Stimulated activated CD4-positive, alpha-beta T cell treated with anti-CD3 and anti-CD28 coated beads, Interleukin-2, amount 100 ng/mL, for 4 hours (primary cell): ENCODE results near the gene CA12.
"Not testable (repeated sequence)": the region's sequence is repeated elsewhere in the genome, so short reads cannot be mapped to it uniquely, and the experiment has no call there.

Source experiments
- DNase-seq: peaks from one replicate; pipeline ENCODE4 v3.0.0-alpha.2; 2020; ENCODE audit warnings: low read depth

The CA12 gene

DNA sequence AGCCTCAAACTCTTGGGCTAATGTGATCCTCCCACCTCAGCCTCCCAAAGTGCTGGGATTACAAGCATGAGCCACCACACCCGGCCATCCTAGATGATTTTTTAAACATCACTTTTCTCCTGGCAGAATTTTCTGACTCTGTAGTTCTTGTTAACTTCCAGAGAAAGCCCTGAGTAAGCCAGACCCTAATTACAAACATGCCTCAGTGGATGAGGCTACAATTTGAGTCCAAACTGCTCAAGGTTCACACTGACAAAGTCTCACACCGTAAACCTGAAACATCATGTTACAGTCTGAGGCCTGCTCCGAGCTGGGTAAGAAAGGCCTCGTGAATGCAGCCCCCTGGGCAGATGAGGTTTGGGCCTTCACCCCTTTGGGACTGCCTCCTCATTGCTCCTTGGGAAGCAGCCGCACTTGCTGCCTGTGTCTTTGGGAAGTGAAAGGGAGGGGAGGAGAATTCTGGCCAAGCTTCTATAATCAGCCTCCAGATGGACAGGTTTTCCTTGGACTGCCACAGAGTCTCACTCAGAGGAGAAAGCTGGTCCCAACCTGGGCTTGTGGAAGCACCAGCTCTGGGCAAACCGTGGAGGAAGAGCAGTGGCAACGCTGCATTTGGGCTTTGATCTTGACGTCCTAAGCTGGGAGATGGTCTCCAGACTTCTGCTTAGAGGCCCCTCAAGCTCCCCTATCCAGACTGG lies 46.0 kb downstream of the CA12 start:
- DNase-seq, result no peak

DNA sequence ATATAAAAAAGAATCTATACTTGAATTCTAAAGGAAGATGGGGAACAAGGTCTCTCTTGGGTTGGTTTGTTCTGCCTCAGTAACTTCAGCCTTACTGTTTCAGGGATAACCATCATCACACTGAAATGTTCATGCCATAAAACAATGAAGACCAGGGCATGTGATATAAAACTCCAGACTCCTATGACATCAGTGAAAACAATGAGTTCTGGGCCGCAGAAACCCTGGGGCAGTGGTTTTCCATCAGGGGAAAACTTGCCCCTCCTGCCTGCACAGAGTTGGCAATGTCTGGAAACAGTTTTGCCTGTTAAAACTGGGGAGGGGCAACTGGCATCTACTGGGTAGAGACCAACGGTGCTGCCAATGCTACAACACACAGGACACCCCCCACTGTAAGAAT lies 46.8 kb downstream of the CA12 start:
- DNase-seq, result no peak

DNA sequence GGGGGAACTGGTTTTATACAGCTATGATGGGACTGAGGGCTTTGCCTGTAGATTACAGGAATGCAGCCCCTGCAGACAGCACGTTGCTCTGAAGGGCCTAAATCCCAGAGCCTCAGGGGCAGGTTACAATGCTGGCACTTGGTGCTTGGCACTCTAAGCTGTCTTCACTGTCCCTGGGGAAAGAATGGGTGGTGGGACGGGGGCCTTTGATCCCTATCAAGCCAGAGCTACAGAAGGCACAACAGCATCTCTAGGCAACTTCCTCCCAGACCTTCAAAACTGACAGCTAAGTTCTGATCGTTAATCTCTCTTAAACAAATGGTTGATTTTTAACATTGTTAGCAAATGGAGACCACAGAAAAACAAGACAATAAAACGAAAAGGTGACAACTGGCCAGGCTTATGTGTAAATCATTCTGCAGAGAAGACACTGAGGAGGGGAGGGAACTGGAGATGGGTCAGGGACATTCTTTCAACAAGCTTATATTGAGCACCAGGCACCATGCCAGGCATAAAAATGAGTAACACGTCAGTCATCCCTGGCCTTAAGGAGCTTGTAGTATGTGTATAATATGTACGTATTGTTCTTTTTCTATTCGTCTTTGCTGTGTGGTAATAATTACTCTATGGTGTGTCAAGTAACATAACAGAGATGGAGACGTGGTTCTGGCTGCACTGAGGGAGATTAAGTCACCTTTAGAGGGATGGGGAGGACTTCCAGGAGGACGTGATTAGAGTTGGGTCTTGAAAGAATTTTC lies 49.1 kb downstream of the CA12 start:
- no peak for DNase-seq

DNA sequence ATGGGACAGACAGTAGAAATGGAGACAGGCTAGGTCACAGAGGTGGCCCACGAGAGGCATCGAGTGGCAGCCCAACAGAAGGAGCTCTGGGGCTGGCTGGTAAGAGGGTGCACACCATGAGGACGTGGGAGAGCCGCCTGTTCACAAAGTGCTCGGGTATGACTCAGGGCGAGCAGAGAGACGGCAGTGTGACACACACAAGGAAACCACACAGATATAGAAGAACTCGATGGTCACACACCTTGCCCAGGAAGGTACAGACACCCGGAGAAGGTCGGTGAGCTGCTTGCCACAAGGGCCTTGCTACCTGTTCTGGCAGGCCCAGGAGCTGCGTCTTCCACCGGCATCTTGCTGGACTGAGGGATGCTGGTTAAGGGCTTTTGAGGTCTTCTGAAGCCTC lies 50.2 kb downstream of the CA12 start:
- no peak for DNase-seq

DNA sequence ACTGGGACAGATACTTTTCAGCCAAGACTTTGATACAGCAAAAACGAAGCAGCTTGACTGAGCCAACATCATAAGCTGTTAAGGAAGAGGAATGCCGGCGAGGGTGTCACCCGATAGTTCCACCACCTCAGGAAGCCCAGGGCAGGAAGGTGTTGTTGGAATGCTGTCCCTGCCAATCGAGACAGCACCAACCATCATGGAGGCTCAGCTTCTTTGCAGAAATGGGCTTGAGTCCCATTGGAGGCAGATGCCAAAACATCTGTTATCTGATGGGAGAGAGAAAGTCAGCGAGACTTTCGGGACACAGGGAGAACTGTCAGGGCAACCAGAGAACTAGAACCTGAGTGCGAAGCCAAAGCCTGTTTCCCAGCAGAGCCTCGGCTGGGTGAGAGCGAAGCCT lies 50.7 kb downstream of the CA12 start:
- DNase-seq, result no peak

DNA sequence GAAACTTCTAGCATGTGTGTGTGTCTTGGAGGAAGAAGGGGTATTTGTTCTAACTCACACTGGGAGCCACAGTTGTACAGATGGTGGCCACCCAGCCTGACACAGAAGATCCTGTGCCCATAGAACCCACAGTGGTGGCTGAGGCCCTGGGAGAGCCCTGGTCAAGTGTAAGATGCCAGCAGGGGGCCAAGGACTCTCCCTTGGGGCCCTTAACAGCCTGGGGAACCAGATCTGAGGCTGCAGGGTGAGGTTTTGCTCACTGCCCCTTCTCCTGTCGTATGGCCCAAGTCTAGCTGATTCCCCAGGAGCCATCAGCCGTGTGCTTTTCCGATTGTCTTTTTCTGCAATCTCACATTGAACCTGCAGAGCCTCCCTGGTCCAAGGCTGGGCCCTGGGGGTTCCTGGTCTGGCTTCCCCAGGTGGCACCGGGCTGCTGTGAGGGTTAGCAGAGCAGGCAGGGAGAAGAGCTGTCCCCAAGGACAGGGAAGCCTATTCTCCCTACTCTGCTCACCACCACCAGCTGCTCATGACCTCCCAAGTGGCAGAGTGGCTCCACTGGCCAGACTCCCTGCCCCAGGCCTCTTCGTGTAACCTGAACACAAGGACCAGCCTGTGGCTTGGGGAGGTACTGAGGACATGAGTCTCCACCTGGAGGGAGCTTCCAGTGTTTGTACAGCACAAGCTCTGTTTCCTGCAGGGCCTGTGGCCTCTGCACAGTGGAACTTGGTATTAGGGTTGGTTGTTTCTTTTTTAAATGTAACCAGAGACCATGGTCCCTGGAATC lies 51.9 kb downstream of the CA12 start:
- no peak for DNase-seq

DNA sequence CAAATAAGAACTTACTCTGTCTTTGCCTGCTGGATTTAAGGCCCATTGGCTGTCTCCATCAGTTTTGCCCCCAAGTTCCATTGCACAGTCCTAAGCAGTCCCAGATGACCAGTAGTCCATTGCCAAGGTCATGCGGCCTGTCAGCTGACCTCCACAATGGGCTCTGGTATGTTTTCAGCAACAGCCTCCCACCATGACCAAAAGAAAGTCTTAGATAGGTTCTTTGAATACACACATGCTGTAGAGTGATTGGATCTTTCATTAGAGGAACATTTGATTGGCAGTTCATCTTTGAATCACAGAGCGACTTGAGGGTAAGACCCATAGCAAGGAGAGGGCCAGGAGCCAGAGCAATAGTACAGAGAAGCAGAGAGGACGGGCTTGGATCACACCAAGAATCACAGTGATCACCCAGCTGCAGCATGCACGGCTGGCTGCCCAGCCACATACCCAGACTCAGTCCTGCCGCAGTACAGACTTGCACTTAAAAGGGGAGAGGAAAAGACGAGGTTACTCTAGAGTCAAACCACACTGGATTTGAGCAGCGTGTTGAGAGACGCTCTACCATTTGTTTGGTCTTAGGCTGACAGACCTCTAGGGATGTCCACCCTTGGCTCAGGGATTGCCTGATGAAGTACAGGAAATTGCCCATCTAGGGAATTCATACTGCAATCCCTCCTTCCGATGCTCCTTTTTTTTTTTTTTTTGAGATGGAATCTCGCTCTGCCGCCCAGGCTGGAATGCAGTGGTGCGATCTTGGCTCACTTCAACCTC lies 53.8 kb downstream of the CA12 start:
- DNase-seq, result no peak

DNA sequence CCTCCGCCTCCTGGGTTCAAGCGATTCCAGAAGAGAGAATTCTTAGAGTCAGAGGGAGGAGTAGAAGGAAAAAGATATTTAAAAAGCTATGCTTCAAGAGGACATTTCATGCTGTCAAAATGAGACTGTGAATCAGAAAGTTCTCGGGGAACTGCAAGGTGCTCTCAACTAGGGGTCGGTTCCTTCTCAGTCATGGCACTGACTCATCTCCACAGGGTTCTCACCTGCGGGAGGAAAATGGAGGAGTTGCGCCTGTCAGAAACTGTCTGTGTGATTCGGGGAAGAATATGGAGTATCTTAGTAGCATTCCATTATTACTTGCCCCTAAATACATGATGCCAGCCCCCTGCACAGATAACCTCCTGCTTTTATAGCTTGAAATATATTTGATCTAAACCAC lies 56.9 kb downstream of the CA12 start:
- DNase-seq, result no peak

DNA sequence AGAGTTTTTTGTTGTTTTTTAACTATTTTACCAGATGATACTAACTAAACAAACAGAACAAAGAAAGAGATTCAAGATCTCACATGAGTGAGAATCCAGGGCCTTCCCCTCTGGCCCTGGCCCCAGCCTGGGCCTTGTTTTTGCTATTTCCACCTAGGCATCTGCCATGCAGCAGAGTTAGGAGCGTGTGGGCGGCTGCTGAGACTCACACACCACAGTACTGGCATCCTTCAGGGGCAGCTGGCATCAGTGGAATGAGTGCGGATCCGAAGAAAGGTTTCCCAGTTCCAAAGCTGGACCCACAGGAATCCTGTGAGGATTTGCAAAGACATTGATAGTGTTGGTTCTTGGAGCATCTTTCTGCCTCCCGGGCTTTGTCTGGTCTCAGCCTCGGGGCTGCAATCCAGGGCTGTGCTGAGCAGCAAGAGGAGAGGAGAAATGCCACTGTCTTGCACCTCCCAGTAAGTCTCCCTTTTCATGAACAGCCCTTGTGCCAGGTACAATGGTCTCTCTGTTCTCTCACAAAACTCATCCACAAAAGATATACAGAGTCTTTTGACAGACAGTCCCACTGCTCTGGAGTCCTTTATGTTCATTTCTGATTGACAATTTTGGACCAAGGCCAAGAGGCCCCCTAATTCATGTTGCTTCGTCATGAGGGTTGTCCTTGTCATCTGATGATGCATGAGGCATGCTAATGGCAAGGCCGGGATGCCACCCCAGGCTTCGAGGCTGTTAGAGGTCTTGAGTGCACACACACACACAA lies 57.7 kb downstream of the CA12 start:
- no peak for DNase-seq

DNA sequence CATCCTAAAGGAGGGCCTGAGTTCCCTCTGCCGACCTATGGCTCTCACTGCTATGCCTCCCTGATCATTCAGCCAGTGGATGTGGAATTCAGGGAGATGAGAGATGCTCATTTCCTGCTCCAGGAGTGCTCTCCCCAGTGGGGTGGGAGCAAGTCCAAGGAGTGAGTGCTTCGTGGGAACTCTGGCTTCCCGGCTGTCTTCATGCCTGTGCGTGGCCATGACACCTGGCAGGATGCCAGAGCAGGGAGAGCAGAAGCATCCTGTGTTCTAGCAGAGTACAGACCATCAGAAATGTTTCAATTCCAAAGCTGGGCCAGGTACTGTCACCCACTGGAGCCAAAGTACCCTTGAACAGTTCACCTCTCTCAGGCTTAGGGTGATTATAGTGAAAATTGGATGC lies 59.1 kb downstream of the CA12 start:
- DNase-seq, result no peak

DNA sequence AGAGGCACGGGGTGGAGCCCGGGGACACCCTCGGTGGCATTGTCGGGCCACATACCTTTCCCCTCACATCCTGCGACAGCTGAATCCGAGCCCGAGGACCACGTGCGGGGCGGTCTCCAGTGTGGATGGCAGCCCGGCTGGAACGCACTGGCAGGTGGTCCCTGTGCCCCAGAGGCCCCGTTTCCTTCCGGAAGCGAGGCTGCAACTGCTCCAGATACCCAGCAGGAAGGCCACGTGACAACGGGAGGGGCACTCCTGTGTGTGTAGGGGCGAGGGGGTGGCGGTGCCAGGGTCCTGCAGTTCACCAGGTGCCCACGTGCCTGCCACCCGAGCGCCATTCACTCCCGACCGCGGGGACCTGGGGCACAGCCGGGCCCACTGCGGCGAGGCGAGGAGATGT lies 60.2 kb downstream of the CA12 start:
- DNase-seq, result no peak

DNA sequence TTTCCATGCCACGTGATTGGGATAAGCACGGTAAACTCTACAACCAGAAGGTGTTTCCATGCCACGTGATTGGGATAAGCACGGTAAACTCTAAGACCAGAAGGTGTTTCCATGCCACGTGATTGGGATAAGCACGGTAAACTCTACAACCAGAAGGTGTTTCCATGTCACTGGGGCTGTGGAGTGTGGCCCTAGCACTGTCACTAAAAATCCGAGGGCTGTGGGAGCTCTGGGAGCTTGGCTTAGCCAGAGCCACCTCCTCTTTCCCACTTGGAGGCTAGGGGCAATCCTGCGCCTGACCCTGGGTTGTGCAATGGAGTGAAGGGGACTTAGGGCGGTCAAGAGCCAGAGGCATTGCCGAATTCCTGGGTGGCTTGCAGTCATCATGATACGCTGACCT lies 60.7 kb downstream of the CA12 start:
- not testable (repeated sequence) for DNase-seq

DNA sequence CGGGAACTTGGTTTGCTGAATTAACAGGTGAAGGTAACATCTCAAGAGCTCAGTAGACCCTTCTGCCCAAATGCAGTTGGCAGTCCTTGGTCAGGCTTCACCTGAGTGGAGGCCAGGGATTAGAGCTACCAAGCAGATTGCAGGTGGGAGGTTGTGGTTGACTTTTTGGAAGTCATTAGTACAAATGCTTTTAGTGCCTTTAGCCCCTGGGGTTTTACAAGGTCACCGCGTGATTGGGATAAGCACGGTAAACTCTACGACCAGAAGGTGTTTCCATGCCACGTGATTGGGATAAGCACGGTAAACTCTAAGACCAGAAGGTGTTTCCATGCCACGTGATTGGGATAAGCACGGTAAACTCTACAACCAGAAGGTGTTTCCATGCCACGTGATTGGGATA lies 61.2 kb downstream of the CA12 start:
- DNase-seq, result not testable (repeated sequence)

DNA sequence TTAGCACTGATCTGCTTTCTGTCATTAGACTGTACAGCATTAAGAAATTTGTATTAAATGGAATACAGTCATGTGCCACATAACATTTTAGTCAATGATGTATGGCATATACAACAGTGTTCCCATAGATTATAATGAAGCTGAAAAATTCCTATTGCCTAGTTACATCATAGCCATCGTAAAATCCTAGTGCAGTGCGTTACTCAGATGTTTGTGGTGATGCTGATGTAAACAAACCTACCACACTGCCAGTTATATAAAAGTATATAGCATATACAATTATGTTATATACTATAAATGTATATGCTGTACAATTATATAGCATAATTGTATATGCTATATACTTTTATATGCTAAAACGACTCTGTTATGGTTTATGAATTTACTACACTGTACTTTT lies 62.6 kb downstream of the CA12 start:
- no peak for DNase-seq

DNA sequence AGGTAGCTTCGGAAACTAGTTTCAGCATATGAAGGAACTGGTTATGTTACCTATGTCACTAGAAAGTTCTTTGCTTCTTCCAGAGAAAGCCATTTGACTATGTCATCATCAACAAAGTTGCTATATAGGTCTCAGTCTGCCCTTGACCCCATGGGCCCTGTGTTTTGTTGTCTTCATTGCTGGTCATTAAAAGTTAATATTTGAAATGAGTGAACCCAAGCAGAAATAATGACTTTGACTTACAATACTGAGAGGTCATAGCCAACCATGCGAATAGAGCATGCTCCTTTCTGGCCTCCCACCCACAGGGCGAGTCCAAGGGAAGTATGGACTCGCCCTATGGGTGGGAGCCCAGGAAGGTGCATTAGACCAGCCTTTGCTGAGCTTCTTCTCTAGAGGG lies 63.3 kb downstream of the CA12 start:
- DNase-seq, result no peak

DNA sequence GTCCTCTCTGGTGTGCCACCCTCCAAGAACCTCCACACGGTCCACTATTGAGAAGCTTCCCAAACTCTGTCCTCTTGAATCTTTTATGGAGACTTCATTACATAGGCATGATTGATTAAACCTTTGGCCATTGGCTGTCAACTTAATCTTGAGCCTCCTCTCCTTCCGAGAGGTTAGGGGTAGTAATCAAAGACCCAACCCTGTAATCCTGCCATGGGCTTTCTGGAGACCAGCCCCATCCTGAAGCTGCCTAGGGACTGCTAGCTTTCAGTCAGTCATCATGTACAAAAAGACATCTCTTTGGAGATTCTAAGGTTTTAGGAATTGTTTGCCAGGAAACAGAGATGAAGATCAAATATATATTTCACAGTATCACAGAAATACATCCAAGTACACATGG lies 67.2 kb downstream of the CA12 start:
- DNase-seq, result no peak

DNA sequence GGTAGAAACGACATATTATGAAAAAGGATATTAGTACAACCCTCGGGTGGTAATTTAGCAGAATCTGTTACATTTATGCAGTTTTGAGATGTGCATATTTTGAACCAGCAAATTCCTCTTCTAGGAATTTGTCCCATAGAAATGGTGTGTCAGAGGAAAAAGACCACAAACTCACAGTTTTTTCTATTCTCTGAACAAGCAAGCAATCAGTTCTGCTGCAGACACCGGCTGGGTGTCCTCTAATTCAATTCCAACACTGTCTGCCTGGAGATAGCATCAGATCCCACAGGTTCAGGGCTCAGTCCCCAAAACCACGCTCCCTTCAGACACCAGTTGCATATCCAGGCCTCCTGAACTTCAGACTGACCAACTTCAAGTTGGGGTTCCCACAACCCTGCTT lies 67.8 kb downstream of the CA12 start:
- no peak for DNase-seq

DNA sequence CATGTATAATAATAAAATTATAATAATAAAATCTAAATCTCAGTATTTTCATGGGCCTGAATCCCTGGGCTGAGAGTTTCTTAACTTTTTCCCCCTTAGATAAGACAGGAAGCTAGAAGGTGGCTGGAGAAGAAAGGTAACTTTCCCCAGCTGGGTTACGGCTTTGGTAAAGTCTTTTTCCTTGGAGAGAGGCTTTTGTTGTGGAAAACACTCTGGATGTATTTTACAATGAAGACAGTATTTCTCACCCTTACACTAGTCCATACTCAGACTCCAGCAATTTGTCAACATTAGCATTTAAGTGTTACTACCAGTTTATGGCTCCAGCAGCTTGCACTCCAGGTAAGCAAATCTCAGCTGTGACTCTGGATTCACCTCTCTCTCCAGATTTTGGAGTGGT lies 69.4 kb downstream of the CA12 start:
- no peak for DNase-seq

DNA sequence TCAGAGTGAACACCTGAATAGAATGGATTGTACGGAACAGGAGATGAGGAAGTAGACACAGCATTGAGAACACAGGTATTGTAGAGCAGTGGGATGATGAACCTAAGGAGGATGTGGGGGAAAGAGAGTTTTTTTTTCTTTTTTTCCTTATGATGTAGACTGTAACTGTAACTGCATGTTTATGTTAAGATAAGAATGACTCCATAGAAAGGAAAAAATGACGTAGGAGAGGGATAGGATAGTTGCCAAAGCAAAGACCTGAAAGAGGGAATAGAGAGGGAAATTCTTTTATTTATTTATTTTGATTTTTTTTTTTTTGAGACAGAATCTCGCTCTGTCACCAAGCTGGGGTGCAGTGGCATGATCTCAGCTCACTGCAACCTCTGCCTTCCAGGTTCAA lies 71.0 kb downstream of the CA12 start:
- no peak for DNase-seq

DNA sequence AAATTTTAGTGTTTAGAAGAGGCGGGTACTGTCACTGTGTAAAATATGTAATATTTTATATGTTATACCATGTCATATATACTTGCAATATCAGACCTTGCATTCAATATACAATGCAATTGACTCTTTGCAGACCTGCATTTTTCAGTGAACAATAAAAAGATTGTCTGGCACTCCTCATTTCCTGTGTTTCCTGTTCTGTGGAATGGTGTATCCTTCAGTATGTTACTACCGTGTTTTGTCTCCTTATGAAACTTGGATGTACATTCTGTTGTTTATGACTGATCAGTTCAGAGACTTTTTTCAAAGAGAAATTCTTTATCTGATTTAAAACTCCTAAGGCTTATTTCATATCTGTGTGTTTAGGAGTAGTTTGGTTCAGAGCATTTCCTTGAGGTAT lies 72.7 kb downstream of the CA12 start:
- DNase-seq, result no peak

DNA sequence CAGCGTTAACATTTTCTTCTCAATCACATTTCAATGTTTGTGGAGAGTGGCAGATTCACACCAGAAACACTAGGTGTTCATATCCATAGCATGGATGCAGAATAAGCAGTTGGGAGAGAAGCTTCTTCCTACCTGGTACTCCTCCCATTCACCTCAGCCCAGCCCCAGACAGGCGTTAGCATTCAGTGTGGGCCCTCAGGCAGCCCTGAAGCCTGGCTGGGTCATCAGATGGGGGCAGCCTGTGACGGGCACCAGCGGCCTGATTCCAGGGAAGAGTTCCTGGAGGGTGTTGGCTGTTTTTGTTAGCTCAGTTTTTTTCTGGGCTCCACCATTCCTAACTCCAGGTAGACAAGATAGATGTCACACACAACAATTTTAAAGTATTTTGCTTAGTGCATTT lies 73.2 kb downstream of the CA12 start:
- DNase-seq, result no peak
